ENCODE measurements around the gene MLPH.

DNA sequence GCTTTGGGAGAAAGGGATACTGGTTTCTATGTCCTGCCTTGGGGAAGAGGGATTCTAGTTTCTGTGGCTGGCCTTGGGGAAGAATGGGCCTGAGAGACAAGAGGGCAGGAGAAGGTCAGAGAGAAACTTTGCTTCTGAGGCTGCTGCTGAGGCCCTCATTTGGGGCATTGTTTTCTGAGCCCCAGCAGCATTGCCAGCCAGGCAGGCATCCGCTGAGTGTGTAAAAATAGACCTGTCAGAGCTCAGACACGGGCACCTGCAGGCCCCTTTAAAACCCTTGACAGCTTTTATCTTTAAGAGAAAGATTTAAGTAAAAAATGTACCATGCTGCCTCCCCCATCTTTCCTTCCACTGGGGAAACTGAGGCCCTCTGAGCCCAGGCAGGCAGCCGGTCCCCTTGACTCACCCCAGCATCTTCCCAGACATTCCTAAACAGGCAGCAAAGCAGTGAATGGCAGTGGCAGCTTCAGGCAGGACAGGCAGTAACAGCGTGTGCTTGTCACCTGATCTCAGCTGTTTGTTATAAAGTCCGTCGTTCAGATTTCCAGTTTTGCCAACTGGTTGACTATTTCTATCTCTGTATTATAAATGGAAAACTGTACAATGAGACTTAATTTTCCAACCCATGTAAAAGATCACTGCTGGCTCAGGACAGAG, 27.6 kb downstream of the MLPH start:
- TF ChIP-seq, protein P1, sequence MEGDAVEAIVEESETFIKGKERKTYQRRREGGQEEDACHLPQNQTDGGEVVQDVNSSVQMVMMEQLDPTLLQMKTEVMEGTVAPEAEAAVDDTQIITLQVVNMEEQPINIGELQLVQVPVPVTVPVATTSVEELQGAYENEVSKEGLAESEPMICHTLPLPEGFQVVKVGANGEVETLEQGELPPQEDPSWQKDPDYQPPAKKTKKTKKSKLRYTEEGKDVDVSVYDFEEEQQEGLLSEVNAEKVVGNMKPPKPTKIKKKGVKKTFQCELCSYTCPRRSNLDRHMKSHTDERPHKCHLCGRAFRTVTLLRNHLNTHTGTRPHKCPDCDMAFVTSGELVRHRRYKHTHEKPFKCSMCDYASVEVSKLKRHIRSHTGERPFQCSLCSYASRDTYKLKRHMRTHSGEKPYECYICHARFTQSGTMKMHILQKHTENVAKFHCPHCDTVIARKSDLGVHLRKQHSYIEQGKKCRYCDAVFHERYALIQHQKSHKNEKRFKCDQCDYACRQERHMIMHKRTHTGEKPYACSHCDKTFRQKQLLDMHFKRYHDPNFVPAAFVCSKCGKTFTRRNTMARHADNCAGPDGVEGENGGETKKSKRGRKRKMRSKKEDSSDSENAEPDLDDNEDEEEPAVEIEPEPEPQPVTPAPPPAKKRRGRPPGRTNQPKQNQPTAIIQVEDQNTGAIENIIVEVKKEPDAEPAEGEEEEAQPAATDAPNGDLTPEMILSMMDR (IDR thresholded peaks at IDR 0.05): no peak
- no peak for TF ChIP-seq POLR2A (IDR thresholded peaks at IDR 0.05)
